OCI-LY3 (cell line): ENCODE measurements around the gene GFRAL.

Experiments
- CTCF ChIP-seq: fragments of 200-600, 300-600 bp; sonication (generic); IDR thresholded peaks from 2 replicates; pipeline ENCODE4 v1.5.1; 2014; ENCODE audit warnings: antibody characterized with exemption, low read length, low read depth
- EZH2phosphoT487 ChIP-seq: fragments of 200-600 bp; shearing (Covaris generic); IDR thresholded peaks from 2 replicates; pipeline ENCODE4 v1.6.1; 2018; ENCODE audit warnings: antibody characterized with exemption, mixed run types, low read depth

DNA sequence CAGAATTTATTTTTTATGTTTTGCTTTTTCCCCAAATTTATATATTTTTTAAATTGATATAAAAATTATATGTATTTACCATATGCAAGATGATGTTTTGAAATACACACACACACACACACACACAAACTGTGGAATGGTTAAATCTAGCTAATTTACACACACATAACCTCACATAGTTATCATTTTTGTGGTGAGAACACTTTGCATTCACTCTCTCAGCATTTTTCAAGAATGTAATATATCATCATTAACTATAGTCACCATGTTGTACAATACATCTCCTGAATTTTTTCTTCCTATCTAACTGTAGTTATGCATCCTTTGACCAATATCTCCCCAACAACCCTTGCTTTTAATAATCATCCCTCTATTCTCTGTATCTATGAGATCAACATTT is 52.2 kb downstream of the GFRAL start:
- no peak for TF ChIP-seq CTCF
- no peak for TF ChIP-seq EZH2phosphoT487
